Effector CD8-positive, alpha-beta T cell (primary cell): ENCODE results near the gene P3H1.
"Not testable (repeated sequence)": the region's sequence is repeated elsewhere in the genome, so short reads cannot be mapped to it uniquely, and the experiment has no call there.

ENCODE experiments used
- DNase-seq: peaks from one replicate; lab custom pipeline; 2025; lab: John Stamatoyannopoulos, UW
- total RNA-seq, 4 experiments: gene quantifications; one replicate each; lab custom pipeline; 2026; lab: John Stamatoyannopoulos, UW

Gene P3H1
- total RNA-seq = 57.0 to 63.9 (median 62.4) reads per million in 4 experiments

GRCh38 chr1:42766741-42767509 is at the start of gene P3H1, which contains the start of gene C1orf50:
Gene P3H1, minus strand, starts transcription at chr1:42767028. Its CDS starts 57 bp downstream, at chr1:42766971.
Gene C1orf50, plus strand, starts transcription at chr1:42767249. Its CDS starts 63 bp downstream, at chr1:42767312.
- DNase-seq = peak; percentile 99

GRCh38 chr1:42815941-42816584 is 49.2 kb upstream of the P3H1 start:
- no peak for DNase-seq

- DNase-seq = not testable (repeated sequence)
Measured at GRCh38 chr1:42814815-42815214, 48.0 kb upstream of the P3H1 start.

- no peak for DNase-seq
Measured at GRCh38 chr1:42807056-42807668, 40.3 kb upstream of the P3H1 start.

- DNase-seq = no peak
Measured at GRCh38 chr1:42806593-42806992, 39.8 kb upstream of the P3H1 start.

- no peak for DNase-seq
Measured at GRCh38 chr1:42806171-42806570, 39.3 kb upstream of the P3H1 start.

- DNase-seq = no peak
Measured at GRCh38 chr1:42801832-42802473, 35.1 kb upstream of the P3H1 start.

GRCh38 chr1:42797979-42798378 is 31.2 kb upstream of the P3H1 start:
- DNase-seq = no peak

- no peak for DNase-seq
Measured at GRCh38 chr1:42797414-42797813, 30.6 kb upstream of the P3H1 start.

GRCh38 chr1:42793824-42794223 is 27.0 kb upstream of the P3H1 start:
- DNase-seq = no peak

- DNase-seq = no peak
Measured at GRCh38 chr1:42788021-42788420, 21.2 kb upstream of the P3H1 start.

GRCh38 chr1:42786097-42786496 is 19.3 kb upstream of the P3H1 start:
- no peak for DNase-seq

GRCh38 chr1:42784946-42785693 is 18.3 kb upstream of the P3H1 start, which contains the start of gene TMEM269:
Gene TMEM269, plus strand, starts transcription at chr1:42784991. Its CDS starts 4,903 bp downstream, at chr1:42789894.
- no peak for DNase-seq

GRCh38 chr1:42784547-42784945 is 17.7 kb upstream of the P3H1 start:
- DNase-seq = no peak

- DNase-seq = no peak
Measured at GRCh38 chr1:42783092-42783491, 16.3 kb upstream of the P3H1 start.

GRCh38 chr1:42780176-42780575 is 13.3 kb upstream of the P3H1 start:
- no peak for DNase-seq

GRCh38 chr1:42779725-42780124 is 12.9 kb upstream of the P3H1 start:
- DNase-seq = no peak

GRCh38 chr1:42777852-42778251 is 11.0 kb upstream of the P3H1 start:
- no peak for DNase-seq

- no peak for DNase-seq
Measured at GRCh38 chr1:42776502-42776901, 9.7 kb upstream of the P3H1 start.

- DNase-seq = no peak
Measured at GRCh38 chr1:42774928-42775526, 8.2 kb upstream of the P3H1 start.

- no peak for DNase-seq
Measured at GRCh38 chr1:42773420-42773819, 6.6 kb upstream of the P3H1 start.
